Liver (tissue), 9 donors: Measurements from ENCODE around the gene RASSF8. TPM values are rescaled to one million over a fixed set of nuclear protein-coding genes. Genes with fewer than 3 reads are reported as not detected.

Experiments used
- DNase-seq: peaks from one replicate; pipeline ENCODE4 v3.0.0-alpha.2; 2017; ENCODE audit warnings: low spot score
- H3K27ac ChIP-seq, 2 donors: one replicate each; pipeline ENCODE4 v1.7.0; 2013; ENCODE audit warnings: inconsistent platforms in 2 of 2, low read length in 2 of 2, control low read depth in 1 of 2, low read depth in 1 of 2, mild to moderate bottlenecking in 1 of 2
- H3K27me3 ChIP-seq, 4 donors: one replicate each; pipeline versions ENCODE4 v1.6.1 to v1.7.0; 2013; ENCODE audit warnings: low read length in 3 of 4, inconsistent platforms in 1 of 4, mild to moderate bottlenecking in 1 of 4, moderate library complexity in 1 of 4; ENCODE audit not compliant: control insufficient read depth in 4 of 4, insufficient read depth in 4 of 4
- H3K36me3 ChIP-seq, 4 donors: one replicate each; pipeline versions ENCODE4 v1.6.1 to v1.7.0; 2013; ENCODE audit warnings: low read length in 3 of 4, mild to moderate bottlenecking in 3 of 4, low read depth in 1 of 4, moderate library complexity in 1 of 4; ENCODE audit not compliant: control insufficient read depth in 4 of 4, insufficient read depth in 3 of 4
- H3K4me1 ChIP-seq, 4 donors: one replicate each; pipeline versions ENCODE4 v1.6.1 to v1.7.0; 2013; ENCODE audit warnings: low read length in 3 of 4, mild to moderate bottlenecking in 3 of 4, moderate library complexity in 1 of 4; ENCODE audit not compliant: control insufficient read depth in 4 of 4, insufficient read depth in 4 of 4
- H3K4me3 ChIP-seq, 3 donors: one replicate each; pipeline versions ENCODE4 v1.6.1 to v1.7.0; 2013; ENCODE audit warnings: low read length in 3 of 3, control low read depth in 1 of 3, low read depth in 1 of 3, mild to moderate bottlenecking in 1 of 3
- H3K9ac ChIP-seq, 2 donors: one replicate each; pipeline ENCODE4 v1.7.0; 2013; ENCODE audit warnings: low read length in 2 of 2, mild to moderate bottlenecking in 2 of 2, moderate library complexity in 2 of 2, control low read depth in 1 of 2, low read depth in 1 of 2
- H3K9me3 ChIP-seq, 4 donors: one replicate each; pipeline versions ENCODE4 v1.6.1 to v1.7.0; 2013; ENCODE audit warnings: low read length in 3 of 4; ENCODE audit not compliant: control insufficient read depth in 4 of 4
- ATF3 ChIP-seq: IDR thresholded peaks from 2 replicates; pipeline ENCODE4 v1.6.1; 2016; ENCODE audit warnings: antibody characterized with exemption
- EGR1 ChIP-seq, 2 donors: IDR thresholded peaks; 2 replicates each; pipeline ENCODE4 v1.6.1; 2016 to 2018; ENCODE audit warnings: antibody characterized with exemption in 2 of 2, low read depth in 2 of 2
- FOXA1 ChIP-seq: IDR thresholded peaks from 2 replicates; pipeline ENCODE4 v1.6.1; 2016; ENCODE audit warnings: antibody characterized with exemption
- FOXA2 ChIP-seq: IDR thresholded peaks from 2 replicates; pipeline ENCODE4 v1.6.1; 2016; ENCODE audit warnings: antibody characterized with exemption
- GABPA ChIP-seq, 2 donors: IDR thresholded peaks in 1 of 2; conservative IDR thresholded peaks in 1 of 2; 2 replicates each; pipeline ENCODE4 v1.6.1; 2016; ENCODE audit warnings: antibody characterized with exemption in 2 of 2, mild to moderate bottlenecking in 1 of 2, moderate library complexity in 1 of 2
- HNF4A ChIP-seq, 2 donors: conservative IDR thresholded peaks; 2 replicates each; pipeline ENCODE4 v1.6.1; 2016; ENCODE audit warnings: antibody characterized with exemption in 2 of 2, mild to moderate bottlenecking in 2 of 2
- HNF4G ChIP-seq: IDR thresholded peaks from 2 replicates; pipeline ENCODE4 v1.6.1; 2016; ENCODE audit warnings: antibody characterized with exemption
- JUND ChIP-seq, 2 donors: IDR thresholded peaks; 2 replicates each; pipeline ENCODE4 v1.6.1; 2016; ENCODE audit warnings: antibody characterized with exemption in 2 of 2
- MAX ChIP-seq: IDR thresholded peaks from 2 replicates; pipeline ENCODE4 v1.6.1; 2016; ENCODE audit warnings: antibody characterized with exemption
- NR2F2 ChIP-seq: IDR thresholded peaks from 2 replicates; pipeline ENCODE4 v1.6.1; 2016; ENCODE audit warnings: antibody characterized with exemption
- RAD21 ChIP-seq, 2 donors: IDR thresholded peaks; 2 replicates each; pipeline ENCODE4 v1.6.1; 2016; ENCODE audit warnings: antibody characterized with exemption in 2 of 2, mild to moderate bottlenecking in 2 of 2
- RXRA ChIP-seq, 2 donors: IDR thresholded peaks; 2 replicates each; pipeline ENCODE4 v1.6.1; 2017 to 2018; ENCODE audit warnings: antibody characterized with exemption in 2 of 2, mild to moderate bottlenecking in 1 of 2
- SP1 ChIP-seq: IDR thresholded peaks from 2 replicates; pipeline ENCODE4 v1.6.1; 2018; ENCODE audit warnings: antibody characterized with exemption, mild to moderate bottlenecking
- TAF1 ChIP-seq: conservative IDR thresholded peaks from 2 replicates; pipeline ENCODE4 v1.6.1; 2016; ENCODE audit warnings: antibody characterized with exemption, mild to moderate bottlenecking
- YY1 ChIP-seq: IDR thresholded peaks from 2 replicates; pipeline ENCODE4 v1.6.1; 2016; ENCODE audit warnings: antibody characterized with exemption, mild to moderate bottlenecking
- ZBTB33 ChIP-seq: IDR thresholded peaks from 2 replicates; pipeline ENCODE4 v1.6.1; 2016; ENCODE audit warnings: antibody characterized with exemption
- WGBS: extraction: QIAGEN DNeasy Blood & Tissue Kit; methylation state at CpG from one replicate; pipeline ENCODE4 v1.1.7; 2013; 5-methylcytosine and 5-hydroxymethylcytosine counted together
- polyA plus RNA-seq, 2 donors: library from polyadenylated mRNA; stranded (reverse) in 1 of 2; unstranded in 1 of 2; fragments of 200-250 nt in 1 of 2; fragments of >200 nt in 1 of 2; fragmentation: Nextera tagmentation in 1 of 2; extraction: Ambion mirVana in 1 of 2; gene quantifications; one replicate each; pipeline versions ENCODE4 v1.2.1 to v1.2.3, GENCODE V29; 2013 to 2015
- total RNA-seq, 2 donors: library from RNA; depleted of rRNA; stranded (reverse); fragments of >200 nt; gene quantifications; one replicate each; pipeline ENCODE4 v1.2.3, GENCODE V29; 2014
- TF ChIP-seq, protein P1 (sequence below): IDR thresholded peaks from 2 replicates; pipeline ENCODE4 v1.6.1; 2016; ENCODE audit warnings: antibody characterized with exemption, mild to moderate bottlenecking
- TF ChIP-seq, protein P2 (sequence below): fragments of 150-350 bp; IDR thresholded peaks from 2 replicates; pipeline ENCODE4 v1.5.1; 2017; ENCODE audit warnings: improper control_type of control experiment, low read depth, low read length; ENCODE audit not compliant: missing input control
- donor health status: healthy.
- donor health status: healthy.
- donor health status: healthy.
- donor health status: healthy.
- donor health status: healthy.

Gene RASSF8
- total and polyA plus RNA-seq, 4 donors = 1.7 to 9.4 (median 3.3) TPM

GRCh38 chr12:25975179-25975578, 16.7 kb downstream of the RASSF8 start:
- Histone ChIP-seq H3K4me3 (no peak overlapping the region), H3K4me1 (no peaks in the 10 kb centered on the region), H3K27me3 (no peaks in the 10 kb centered on the region), H3K9ac (no peak overlapping the region), H3K9me3 (no peaks in the 10 kb centered on the region), H3K36me3 (no peaks in the 10 kb centered on the region), H3K27ac (no peak overlapping the region)
- no peak for TF ChIP-seq FOXA2
- TF ChIP-seq YY1 = no peak
- TF ChIP-seq FOXA1 = no peak
- TF ChIP-seq, protein P1, sequence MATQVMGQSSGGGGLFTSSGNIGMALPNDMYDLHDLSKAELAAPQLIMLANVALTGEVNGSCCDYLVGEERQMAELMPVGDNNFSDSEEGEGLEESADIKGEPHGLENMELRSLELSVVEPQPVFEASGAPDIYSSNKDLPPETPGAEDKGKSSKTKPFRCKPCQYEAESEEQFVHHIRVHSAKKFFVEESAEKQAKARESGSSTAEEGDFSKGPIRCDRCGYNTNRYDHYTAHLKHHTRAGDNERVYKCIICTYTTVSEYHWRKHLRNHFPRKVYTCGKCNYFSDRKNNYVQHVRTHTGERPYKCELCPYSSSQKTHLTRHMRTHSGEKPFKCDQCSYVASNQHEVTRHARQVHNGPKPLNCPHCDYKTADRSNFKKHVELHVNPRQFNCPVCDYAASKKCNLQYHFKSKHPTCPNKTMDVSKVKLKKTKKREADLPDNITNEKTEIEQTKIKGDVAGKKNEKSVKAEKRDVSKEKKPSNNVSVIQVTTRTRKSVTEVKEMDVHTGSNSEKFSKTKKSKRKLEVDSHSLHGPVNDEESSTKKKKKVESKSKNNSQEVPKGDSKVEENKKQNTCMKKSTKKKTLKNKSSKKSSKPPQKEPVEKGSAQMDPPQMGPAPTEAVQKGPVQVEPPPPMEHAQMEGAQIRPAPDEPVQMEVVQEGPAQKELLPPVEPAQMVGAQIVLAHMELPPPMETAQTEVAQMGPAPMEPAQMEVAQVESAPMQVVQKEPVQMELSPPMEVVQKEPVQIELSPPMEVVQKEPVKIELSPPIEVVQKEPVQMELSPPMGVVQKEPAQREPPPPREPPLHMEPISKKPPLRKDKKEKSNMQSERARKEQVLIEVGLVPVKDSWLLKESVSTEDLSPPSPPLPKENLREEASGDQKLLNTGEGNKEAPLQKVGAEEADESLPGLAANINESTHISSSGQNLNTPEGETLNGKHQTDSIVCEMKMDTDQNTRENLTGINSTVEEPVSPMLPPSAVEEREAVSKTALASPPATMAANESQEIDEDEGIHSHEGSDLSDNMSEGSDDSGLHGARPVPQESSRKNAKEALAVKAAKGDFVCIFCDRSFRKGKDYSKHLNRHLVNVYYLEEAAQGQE = no peak
- TF ChIP-seq JUND (IDR thresholded peaks at IDR 0.05) = no peak
- no peak for TF ChIP-seq ATF3
- no peak for TF ChIP-seq EGR1 (IDR thresholded peaks at IDR 0.05; ENCODE audit: low read depth in 2 of 2)
- TF ChIP-seq GABPA (IDR thresholded peaks at IDR 0.05 in 1 of 2, conservative IDR thresholded peaks at IDR 0.05 in 1 of 2) = no peak
- no peak for TF ChIP-seq HNF4A (conservative IDR thresholded peaks at IDR 0.05)
- no peak for TF ChIP-seq MAX
- no peak for TF ChIP-seq HNF4G
- no peak for TF ChIP-seq SP1
- no peak for TF ChIP-seq TAF1
- no peak for TF ChIP-seq RAD21 (IDR thresholded peaks at IDR 0.05)
- TF ChIP-seq RXRA (IDR thresholded peaks at IDR 0.05) = no peak
- TF ChIP-seq, protein P2, sequence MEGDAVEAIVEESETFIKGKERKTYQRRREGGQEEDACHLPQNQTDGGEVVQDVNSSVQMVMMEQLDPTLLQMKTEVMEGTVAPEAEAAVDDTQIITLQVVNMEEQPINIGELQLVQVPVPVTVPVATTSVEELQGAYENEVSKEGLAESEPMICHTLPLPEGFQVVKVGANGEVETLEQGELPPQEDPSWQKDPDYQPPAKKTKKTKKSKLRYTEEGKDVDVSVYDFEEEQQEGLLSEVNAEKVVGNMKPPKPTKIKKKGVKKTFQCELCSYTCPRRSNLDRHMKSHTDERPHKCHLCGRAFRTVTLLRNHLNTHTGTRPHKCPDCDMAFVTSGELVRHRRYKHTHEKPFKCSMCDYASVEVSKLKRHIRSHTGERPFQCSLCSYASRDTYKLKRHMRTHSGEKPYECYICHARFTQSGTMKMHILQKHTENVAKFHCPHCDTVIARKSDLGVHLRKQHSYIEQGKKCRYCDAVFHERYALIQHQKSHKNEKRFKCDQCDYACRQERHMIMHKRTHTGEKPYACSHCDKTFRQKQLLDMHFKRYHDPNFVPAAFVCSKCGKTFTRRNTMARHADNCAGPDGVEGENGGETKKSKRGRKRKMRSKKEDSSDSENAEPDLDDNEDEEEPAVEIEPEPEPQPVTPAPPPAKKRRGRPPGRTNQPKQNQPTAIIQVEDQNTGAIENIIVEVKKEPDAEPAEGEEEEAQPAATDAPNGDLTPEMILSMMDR = no peak
- no peak for TF ChIP-seq NR2F2
- no peak for TF ChIP-seq ZBTB33
- DNase-seq = no peak
- WGBS = 96% methylated on average over 3 of the region's 3 CpGs
